NB4 (cell line): Measurements from ENCODE around the gene CRTC1.

Source experiments
- CTCF ChIP-seq: IDR thresholded peaks from one replicate; pipeline ENCODE4 v1.5.1; 2012; ENCODE audit warnings: low read depth, low read length
- POLR2A ChIP-seq: IDR thresholded peaks from 2 replicates; pipeline ENCODE4 v1.6.1; 2011; ENCODE audit warnings: mild to moderate bottlenecking; ENCODE audit not compliant: insufficient read length; ENCODE audit errors: extremely low read depth

DNA sequence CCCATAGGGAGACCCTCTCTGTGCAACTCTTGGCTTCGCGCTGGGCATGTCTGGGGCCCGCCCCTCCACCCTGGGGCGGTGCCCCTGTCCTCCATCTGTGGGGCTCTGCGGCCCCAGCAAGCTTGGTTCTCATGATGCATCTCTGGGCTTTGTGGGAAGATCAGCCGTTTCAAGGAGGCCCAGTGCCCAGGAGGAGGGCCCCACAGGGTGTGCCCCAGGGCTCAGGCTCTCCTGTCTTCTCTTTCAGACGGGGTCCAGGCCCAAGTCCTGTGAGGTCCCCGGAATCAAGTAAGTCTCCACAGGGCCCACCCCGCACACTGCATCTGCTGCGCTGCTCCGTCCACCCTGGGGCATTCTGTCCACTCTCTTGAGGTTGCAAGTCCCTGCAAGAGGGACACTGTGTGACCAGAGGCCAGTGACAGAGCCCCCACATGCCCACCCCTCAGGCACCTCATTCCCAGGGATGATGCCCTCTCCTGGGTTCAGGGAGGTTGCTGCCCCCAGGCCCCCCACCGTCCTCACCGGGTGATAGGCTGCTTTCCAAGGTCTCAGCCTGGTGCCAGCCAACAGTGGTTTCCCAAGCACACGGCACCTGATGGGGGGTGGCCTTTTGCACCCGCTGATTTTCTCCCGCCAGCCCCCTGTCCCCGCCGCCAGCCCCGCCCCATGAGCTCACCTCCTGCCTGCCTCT lies 76.0 kb downstream of the CRTC1 start:
- TF ChIP-seq CTCF (no peak), POLR2A (no peak)
